NCI-H460 (cell line): ENCODE results near the gene TTC5. TPM values are rescaled to one million over a fixed set of nuclear protein-coding genes. Genes with fewer than 3 reads are reported as not detected.
A peak's percentile ranks its signal among the peaks of the same experiment; 100 is the strongest.
"Not testable (repeated sequence)": the region's sequence is repeated elsewhere in the genome, so short reads cannot be mapped to it uniquely, and the experiment has no call there.

ENCODE experiments used
- DNase-seq: peaks from one replicate; pipeline ENCODE4 v3.0.0-alpha.2; 2016; ENCODE audit warnings: low read depth; ENCODE audit errors: extremely low read depth
- polyA plus RNA-seq: library from polyadenylated mRNA; depleted of rRNA; stranded (reverse); fragments of >200 nt; gene quantifications from 2 replicates; pipeline ENCODE4 v1.2.3, GENCODE V29; 2014; cell fraction: nucleus; rRNA removed
- total RNA-seq: library from RNA; depleted of rRNA; stranded (reverse); fragments of >200 nt; shearing (Covaris generic); gene quantifications from 2 replicates; pipeline ENCODE4 v1.2.3, GENCODE V29; 2014; rRNA removed

The TTC5 gene, protein sequence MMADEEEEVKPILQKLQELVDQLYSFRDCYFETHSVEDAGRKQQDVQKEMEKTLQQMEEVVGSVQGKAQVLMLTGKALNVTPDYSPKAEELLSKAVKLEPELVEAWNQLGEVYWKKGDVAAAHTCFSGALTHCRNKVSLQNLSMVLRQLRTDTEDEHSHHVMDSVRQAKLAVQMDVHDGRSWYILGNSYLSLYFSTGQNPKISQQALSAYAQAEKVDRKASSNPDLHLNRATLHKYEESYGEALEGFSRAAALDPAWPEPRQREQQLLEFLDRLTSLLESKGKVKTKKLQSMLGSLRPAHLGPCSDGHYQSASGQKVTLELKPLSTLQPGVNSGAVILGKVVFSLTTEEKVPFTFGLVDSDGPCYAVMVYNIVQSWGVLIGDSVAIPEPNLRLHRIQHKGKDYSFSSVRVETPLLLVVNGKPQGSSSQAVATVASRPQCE
- 13.0 and 18.7 TPM in 2 replicates for total RNA-seq
- 21.3 and 25.4 TPM in 2 replicates for polyA plus RNA-seq

DNA sequence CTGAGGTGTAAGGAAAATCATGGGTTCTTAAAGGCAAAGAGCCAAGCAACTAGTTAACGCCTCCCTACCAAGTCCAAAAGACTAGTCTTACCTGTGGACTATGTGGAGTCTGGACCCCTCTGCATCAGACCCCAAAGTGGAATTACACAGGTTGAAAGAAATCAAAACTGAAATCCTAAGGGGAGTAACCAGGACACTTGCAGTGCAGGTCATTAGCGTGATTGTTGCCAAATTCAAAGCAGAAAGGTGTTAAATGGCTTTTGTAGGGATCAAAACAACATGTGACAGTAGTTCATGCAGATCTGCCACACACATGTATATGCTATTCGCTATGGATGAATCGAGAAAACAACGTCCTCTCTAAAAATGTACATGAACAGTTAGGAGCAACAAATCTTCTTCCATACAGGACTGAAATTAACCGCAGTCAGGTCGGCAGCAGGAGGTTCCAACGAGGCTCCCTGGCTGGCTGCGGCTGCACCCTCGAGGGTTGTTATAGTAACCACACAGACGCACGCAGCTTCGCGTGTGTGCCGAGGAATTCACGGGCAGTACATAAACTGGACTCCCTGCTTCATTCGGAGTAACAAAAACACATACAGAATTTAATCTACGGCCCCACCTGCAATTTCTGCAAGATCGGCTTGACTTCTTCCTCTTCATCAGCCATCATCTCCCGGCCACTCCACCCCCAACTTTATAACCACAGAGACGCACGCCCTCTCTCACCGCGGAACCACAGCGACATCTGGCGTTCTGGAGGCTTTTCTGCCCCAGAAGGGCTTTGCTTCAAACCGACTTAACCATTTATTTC, at the start of gene TTC5:
TTC5 (minus strand) TSS at position 687 of the 814 bp plus-strand sequence; CDS start at position 673, 14 bp downstream.
- DNase-seq = peak; percentile 84

DNA sequence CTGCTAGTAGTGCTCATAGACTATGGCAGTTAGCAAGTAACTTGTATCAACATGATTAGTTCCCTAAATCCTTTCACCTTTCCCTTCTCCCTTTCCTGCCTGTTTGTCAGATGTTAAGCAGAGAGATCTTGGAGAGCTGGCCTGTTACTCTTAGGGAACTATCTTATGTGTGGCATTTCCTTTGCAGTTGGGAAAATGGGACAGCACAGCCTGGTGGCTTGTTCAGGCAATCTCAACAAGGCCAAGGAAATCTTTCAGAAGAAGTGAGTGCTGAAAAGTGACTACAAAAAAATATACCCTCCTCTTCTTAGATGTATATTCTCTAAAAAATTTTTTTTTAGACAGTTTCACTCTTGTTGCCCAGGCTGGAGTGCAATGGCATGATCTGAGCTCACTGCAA, 45.1 kb upstream of the TTC5 start:
- DNase-seq = no peak

DNA sequence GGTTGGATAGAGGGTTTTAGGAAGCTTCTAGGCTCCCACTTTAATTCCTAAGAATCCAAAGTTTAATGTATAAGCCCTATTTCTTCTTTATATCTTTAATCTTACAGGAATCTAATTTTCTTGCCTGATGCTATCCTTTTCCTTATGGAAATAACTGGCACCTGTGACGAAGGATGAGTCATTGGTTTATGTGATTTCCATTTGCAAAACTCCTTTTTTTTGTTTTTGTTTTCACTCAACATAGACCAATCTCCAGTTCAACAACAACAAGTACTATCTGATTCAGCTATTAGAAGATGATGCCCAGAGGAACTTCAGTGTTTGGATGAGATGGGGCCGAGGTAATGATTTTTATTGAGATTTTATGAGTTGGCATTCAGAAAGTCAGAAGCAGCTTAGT, 44.5 kb upstream of the TTC5 start:
- no peak for DNase-seq

DNA sequence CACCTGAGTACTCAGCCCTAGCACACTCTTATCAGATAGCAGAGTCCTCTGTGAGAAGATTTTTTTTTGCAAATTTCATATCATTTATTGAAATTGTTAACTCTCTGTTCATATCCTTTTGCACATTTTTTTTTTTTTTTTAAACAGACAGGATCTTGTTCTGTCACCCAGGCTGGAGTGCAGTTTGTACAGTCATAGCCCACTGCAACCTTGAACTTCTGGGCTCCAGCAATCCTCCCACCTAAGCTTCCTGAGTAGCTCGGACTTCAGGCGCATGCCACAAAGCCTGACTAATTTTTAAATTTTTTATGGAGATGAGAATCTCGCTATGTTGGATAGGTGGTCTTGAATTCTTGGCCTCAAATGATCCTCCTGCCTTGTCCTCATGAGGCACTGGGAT, 42.0 kb upstream of the TTC5 start:
- DNase-seq = no peak

DNA sequence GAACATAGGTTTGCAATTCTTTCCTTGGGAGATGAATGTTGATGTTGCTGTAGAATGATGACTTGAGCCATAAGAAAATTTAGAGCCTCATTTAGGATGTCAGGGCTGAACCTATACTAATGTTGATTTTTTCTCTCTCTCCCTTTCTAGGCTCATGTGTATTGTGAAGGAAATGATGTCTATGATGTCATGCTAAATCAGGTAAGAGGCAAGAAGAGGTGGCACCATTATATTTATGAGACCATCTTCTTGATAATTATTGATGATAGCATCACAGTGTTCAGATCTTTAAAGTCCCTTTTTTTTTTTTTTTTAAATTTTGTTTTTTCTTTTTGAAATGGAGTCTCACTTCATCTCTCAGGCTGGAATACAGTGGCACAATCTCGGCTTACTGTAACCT, 41.0 kb upstream of the TTC5 start:
- no peak for DNase-seq

DNA sequence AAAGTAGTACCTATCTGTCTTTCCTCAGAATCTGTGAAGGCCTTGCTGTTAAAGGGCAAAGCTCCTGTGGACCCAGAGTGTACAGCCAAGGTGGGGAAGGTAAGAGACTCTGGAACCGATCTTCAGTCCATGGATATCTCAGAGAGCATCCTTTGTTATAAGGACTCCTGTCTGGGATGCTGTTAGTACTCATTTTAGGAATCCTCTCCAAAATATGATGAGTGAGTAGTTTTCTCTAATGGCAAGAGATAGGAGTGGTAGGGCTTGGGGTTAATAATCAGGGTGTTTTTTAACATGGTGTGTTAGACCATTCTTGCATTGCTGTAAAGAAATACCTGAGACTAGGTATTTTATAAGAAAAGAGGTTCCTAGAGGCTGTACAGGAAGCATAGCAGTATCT, 39.6 kb upstream of the TTC5 start:
- DNase-seq = no peak

DNA sequence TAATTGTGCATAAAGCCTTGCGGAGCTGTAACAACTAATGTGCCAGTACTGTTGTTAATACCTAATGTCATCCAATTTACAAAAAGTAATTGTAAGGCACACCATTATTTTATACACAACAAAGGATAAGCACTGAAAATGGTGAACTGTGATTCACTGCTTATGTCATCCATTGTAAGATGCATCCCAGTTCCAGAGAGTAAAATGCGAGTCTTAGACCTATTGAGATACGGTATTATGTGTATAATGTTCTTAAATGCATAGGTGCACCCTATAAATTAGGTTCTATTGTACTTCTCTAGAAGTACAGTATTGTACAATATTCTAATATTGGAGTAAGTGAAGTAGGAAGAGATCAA, 38.1 kb upstream of the TTC5 start:
- DNase-seq = no peak

DNA sequence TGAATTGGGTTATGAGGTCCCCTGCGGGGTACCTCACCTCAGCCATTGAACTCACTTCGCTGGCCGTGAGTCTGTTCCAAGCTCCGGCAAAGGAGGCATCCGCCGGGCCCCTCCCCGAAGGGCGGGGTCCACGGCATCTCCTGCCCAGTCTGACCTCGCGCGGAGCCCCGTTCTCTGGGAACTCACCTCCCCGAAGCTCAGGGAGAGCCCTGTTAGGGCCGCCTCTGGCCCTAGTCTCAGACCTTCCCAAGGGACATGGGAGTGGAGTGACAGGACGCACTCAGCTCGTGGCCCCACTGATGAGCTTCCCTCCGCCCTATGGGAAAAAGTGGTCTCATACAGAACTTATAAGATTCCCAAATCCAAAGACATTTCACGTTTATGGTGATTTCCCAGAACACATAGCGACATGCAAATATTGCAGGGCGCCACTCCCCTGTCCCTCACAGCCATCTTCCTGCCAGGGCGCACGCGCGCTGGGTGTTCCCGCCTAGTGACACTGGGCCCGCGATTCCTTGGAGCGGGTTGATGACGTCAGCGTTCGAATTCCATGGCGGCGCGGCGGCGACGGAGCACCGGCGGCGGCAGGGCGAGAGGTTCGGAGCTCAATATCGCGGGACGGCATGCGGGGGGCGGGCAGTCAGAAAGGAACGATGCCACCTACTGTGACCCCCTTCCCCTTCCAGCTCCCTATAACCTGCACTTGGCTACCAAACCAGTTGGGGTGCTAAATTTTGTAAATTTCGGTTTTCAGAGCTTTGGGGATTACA, 37.5 kb upstream of the TTC5 start, which contains the start of gene PARP2:
PARP2 (plus strand) TSS at position 544 of the 770 bp plus-strand sequence; CDS start at position 551, 7 bp downstream.
- peak; percentile 100 for DNase-seq

DNA sequence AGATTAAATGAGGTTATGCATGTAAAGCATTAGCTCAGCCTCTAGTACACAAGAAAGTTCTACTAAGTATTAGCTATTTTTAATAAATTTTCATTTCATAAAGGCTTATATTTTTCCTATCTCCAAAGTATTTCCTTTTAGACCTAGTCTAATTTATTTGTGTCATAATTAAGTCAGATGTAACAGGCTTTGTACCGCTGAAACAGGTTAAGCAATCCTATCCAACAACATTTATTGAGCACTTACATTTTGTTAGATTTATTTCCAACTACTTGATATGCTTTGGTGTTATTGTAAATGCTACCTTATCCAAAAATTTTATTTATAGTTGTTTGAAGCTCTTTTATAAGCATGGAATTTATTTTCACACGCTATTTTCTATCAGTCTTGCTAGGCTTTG, 35.9 kb upstream of the TTC5 start:
- DNase-seq = no peak

DNA sequence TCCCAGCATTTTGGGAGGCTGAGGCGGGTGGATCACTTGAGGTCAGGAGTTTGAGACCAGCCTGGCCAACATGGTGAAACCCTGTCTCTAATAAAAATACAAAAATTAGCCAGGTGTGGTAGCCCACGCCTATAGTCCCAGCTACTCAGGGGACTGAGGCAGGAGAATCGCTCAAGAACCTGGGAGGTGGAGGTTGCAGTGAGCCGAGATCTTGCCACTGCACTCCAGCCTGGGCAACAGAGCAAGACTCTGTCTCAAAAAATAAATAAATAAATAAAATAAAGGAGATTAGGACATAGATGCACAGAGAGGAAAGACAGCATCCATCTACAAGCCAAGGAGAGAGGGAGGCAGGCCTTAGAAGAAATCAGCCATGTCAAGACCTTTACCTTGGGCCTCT, 35.3 kb upstream of the TTC5 start:
- DNase-seq = not testable (repeated sequence)

DNA sequence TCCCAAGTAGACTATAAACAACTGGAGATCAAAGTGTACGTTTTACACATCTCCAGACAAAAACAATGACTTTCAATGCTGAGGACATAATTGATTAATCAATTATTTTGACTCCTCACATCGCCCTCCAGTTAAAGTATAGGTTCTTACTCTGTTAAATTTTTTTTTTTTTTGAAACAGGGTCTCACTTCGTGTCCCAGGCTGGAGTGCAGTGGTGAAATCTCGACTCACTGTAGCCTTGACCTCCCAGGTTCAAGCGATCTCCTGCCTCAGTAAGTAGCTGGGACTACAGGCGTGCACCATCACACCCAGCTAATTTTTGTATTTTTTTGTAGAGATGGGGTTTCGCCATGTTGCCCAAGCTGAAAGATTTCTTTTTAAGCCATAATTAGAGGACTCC, 28.3 kb upstream of the TTC5 start:
- DNase-seq = no peak

DNA sequence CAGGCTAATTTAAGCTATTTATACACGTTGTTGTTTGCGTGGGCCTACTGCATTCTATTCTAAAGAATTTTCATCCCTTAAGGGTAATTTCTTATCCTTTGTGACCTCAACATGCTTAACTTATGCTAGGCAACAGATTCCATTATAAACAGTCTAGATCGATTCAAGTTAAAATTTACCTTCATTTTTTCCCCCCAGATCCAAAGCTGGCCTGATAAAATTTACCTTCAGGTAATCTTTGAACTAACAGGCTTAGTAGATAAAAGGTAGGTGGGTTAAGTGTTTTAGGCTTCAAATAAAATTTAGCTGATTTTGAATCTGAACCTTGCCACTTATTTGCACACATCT, 27.7 kb upstream of the TTC5 start:
- DNase-seq = no peak

DNA sequence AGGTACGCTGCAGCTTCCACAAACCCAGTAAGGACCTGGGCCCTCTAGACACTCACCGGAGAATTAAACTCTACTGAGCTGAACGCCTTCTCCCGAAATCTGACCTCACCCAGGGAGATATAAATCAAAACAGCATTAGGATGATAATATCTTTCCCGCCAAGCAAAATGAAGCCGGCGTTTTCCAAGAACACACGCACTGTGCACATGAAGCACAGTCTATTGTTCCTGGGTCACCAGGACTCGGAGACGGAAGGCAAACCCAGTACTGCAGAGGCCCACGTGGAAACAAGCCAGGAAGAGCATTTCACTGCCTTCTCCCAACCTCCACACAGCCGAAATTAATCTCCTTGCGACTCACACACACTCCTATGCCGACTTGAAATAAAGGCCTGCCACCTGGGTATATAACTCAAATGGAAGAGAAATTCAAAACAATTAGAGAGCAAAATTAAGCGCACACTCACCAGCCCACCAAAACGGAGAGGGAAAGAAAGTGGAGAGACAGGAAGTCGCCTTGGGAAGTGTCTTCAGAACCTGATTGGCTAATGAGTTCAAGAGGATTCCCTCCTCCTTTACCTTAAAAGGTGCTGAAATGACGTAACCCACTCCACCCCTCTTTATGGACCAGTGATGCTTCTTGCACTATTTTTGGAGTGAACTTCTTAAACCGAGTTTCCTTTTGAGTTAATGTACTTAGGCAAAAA, 27.2 kb upstream of the TTC5 start, which contains the start of gene CCNB1IP1:
CCNB1IP1 (minus strand) TSS at position 492 of the 706 bp plus-strand sequence. CDS start 16,756 bp downstream, outside the sequence.
- peak; percentile 79 for DNase-seq

DNA sequence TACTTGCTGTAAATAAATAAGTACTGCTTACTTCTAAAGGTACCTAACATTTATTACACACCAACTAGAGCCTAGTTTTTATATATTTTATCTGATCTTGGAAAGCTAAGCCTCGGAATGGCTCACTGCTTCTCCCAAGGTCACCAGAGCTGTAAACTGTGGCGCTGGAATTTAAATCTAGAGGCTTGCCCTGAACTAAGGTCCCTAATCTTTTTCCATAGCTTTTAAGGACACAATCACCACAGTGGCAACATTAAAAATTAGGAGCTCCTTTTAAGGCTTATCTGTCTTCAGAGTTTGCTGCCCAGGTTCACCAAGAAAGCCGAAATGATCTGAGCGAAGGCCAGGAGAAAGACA, 26.7 kb upstream of the TTC5 start:
- DNase-seq = no peak

DNA sequence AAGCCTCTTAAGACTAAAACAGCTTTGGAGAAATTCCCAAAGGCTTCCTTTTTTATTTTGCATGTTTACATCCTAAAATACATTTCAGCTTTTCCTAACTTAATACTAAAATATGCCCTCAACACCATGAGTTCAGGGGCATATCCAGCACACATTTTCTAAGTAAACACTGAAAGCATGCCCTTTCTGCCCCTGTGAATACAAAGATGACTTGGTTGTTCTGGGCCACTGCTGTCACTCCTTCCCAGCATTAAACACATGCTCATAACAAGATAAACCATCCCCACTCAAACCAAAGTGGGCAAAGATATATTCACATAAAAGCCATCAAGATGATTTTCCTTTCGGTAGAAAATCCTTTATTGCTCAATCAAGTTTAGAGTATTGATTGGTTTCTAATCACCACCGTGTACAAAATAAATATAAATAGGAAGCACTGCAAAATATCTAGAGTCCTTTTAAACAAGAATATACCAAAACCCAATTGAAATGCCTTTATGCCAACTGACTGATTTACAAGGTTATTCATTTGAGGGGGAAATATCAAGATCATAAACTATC, 25.4 kb upstream of the TTC5 start:
- no peak for DNase-seq

DNA sequence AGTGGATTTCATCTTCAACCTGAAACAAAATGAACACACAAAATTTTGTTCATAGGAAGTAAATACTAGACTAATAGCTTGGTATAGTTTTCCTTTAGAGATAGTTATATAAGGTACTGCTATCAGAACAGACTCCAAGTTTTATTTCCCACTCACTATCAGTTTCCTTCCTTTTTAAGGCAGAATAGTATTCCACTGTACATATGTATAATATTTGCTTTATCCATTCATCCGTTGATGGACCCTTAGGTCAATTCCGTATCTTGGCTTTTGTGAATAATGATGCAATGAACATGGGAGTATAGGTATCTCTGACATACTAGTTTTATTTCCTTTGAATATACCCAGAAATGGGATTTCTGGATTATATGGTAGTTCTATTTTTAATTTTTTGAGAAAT, 23.6 kb upstream of the TTC5 start:
- DNase-seq = no peak

DNA sequence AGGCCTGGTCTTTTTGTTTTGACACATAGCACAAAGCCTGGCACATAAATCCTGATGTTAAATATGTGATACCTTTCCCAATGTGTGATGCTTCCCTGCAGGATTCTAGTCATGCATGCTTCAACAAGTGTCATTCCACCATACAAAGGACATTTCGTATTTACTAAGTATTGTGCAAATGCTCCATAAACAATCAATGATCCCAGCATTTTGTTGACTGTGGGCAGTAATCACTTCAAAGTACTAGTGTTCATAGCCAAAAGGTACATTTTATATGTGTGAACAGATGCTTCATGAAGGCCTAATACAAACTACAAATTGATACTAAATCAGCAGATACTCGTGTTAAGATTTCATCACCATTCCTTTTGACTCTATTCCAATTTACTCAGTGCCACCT, 23.0 kb upstream of the TTC5 start:
- no peak for DNase-seq

DNA sequence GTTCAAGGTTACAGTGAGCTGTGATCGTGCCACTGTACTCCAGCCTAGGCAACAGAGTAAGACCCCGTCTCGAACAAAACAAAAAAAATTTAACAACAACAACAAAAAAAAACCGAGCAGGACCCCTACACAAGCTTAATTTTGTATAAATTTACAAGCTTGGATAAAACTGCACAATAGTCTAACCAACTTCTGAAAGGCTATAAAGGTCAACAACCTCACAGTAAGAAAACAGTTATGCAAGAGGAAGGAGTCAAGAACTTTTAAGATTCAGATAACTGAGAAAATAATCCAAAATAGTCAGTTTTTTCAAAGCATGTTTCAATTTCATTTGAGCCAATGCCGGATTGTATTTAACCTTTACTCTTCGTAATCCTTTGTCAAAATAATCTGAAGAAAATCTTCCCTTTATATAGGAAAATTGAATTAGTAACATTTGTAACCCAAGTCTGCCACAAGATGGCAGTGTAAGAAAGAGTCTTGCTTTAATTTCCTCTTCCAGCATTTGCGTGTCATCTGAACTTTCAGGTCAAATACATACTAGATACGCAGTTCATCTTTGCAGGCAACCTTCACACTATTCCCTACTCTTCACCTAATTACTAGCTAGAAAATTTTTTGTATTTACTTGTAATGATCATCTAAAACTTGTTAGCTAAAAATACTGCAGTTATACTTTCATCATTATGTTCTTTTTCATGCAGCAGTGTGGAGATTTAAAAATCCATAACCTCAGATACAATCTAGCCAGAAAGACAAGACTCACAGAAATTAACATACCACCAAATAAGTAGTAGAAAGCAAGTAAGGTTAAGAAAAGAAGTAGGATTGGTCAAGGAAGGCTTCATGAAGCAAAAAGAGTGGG, 21.5 kb upstream of the TTC5 start:
- DNase-seq = peak; percentile 76

DNA sequence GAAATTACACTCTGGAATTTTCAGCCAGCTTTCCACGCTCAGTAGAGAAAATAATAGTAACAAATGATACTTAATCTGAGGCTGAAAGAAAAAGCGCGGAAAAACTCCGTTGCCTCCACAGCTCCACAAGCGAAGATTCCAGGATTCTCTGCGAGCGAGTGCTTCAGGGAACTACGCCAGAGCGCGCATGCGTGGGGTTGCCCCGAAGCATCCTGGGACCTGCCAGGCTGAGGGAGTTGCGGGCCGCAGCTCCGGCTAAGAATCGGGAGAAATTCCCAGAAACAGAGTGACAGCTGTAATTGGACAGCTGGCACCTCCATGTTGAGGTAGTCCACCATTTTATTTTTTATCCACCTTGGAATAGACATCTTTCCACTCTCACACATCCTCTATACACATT, 12.0 kb upstream of the TTC5 start:
- no peak for DNase-seq
